HG03103 (cell line): Measurements from ENCODE around the gene DARS1.

ENCODE experiments used
- ATAC-seq: cut with Tn5 transposase; IDR thresholded peaks from one replicate; pipeline ENCODE4 v1.9.1; 2021; ENCODE audit warnings: low read depth; ENCODE audit not compliant: unreplicated experiment

Gene DARS1

GRCh38 chr2:135948642-135949355, 36.6 kb downstream of the DARS1 start:
- ATAC-seq: peak; percentile 71

- no peak for ATAC-seq
Observed at GRCh38 chr2:135948141-135948540, 37.3 kb downstream of the DARS1 start.

- ATAC-seq: no peak
Observed at GRCh38 chr2:135947483-135947882, 37.9 kb downstream of the DARS1 start.

GRCh38 chr2:135945526-135945925, 39.9 kb downstream of the DARS1 start:
- no peak for ATAC-seq

- ATAC-seq: no peak
Observed at GRCh38 chr2:135944625-135945024, 40.8 kb downstream of the DARS1 start.

GRCh38 chr2:135942936-135943688, 42.3 kb downstream of the DARS1 start:
- no peak for ATAC-seq

- ATAC-seq: no peak
Observed at GRCh38 chr2:135936524-135936923, 48.9 kb downstream of the DARS1 start.

- no peak for ATAC-seq
Observed at GRCh38 chr2:135935914-135936313, 49.5 kb downstream of the DARS1 start.

- no peak for ATAC-seq
Observed at GRCh38 chr2:135931776-135932443, 53.5 kb downstream of the DARS1 start.

- no peak for ATAC-seq
Observed at GRCh38 chr2:135926605-135927004, 58.8 kb downstream of the DARS1 start.

- no peak for ATAC-seq
Observed at GRCh38 chr2:135925571-135925970, 59.9 kb downstream of the DARS1 start.

GRCh38 chr2:135916207-135916606, 69.2 kb downstream of the DARS1 start:
- no peak for ATAC-seq

GRCh38 chr2:135914485-135914884, 70.9 kb downstream of the DARS1 start:
- no peak for ATAC-seq

GRCh38 chr2:135913727-135914365, 71.6 kb downstream of the DARS1 start:
- no peak for ATAC-seq

GRCh38 chr2:135909976-135910375, 75.5 kb downstream of the DARS1 start:
- ATAC-seq: no peak

- ATAC-seq: no peak
Observed at GRCh38 chr2:135905679-135906078, 79.7 kb downstream of the DARS1 start.

- ATAC-seq: no peak
Observed at GRCh38 chr2:135904341-135904989, 81.0 kb downstream of the DARS1 start.

- no peak for ATAC-seq
Observed at GRCh38 chr2:135903650-135904049, 81.8 kb downstream of the DARS1 start.

GRCh38 chr2:135899567-135899966, 85.9 kb downstream of the DARS1 start:
- no peak for ATAC-seq

GRCh38 chr2:135898234-135898786, 87.1 kb downstream of the DARS1 start:
- ATAC-seq: no peak
